CD4-positive, alpha-beta T cell treated with Interferon gamma for 1 hour (primary cell): ENCODE measurements around the gene FREM2.

Experiments used
- DNase-seq: peaks from one replicate; pipeline ENCODE4 v3.0.0-alpha.2; 2020

Gene FREM2

DNA sequence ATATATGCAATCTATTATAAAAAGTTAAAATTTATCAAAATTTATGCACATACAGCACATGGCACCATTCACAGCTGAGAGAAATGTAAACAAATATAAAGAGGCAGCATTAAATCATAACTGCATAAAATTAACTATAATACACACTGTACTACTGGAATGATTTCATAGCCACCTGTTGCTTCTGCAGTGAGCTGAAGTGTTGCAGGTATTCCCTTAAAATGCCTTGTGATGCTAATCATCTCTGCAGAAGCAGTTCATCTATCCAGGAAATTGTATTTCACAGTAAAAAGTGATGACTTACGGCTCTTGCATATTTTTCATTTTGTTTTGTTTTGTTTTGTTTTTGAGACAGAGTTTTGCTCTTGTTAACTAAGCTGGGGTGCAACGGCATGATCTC, 221.7 kb downstream of the FREM2 start:
- no peak for DNase-seq

DNA sequence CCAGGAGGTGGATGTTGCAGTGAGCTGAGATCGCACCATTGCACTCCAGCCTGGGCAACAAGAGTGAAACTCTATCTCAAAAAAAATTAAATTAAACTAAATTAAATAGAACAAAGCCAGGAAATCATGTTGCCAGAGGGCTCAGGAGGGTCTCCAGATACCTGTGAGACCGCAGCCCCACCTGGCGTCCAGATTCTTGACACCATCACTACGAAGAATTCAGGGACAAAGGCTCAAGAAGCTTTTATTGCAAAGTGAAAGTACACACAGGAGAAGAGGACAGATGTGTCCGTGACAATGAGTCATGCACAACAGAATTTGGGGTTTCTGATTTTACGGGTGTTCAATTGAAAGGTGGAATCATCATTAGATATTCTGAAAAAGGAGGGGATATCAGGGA, 227.2 kb downstream of the FREM2 start:
- no peak for DNase-seq

GRCh38 chr13:38921081-38921480, 234.2 kb downstream of the FREM2 start:
- no peak for DNase-seq

DNA sequence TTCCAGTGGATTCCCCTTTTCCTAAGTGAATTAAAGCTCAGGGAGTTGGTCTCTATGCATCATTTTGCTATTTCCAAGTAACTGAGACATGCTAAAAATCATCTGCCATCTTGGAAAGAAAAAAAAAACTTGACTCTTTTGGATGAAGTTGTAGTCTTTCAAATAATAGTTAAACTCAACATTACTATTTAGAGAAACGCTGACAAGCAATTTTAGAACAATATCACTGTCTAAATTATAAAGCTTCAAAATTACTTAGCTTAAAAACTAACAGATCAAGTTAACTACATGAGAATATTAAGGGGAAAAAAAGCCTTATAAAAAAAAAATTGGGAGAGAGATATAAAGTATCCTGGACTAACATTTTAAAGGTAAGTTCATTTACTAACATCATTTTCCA, 235.3 kb downstream of the FREM2 start:
- no peak for DNase-seq

DNA sequence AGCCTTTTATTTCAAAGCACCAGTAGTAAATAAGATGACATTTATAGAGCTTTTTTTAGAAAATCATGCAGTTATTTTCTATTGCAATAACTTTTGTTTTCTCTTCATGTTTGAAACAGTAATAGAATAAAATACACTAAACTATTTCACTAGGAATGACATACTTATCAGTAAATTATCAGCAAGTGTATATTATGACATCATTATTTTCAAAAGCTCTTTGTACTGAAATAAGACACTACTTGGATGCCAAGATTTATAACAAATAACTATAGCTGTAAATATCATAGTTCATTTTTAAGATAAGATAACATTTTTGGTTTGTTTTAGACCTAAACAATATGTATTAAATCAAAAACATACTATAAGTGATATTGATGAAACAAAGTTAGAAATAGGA, 246.9 kb downstream of the FREM2 start:
- no peak for DNase-seq
